ENCODE measurements around the gene CRADD. TPM values are rescaled to one million over a fixed set of nuclear protein-coding genes. Genes with fewer than 3 reads are reported as not detected.

CRADD gene
- total and polyA plus RNA-seq, 2 donors (not counting 3 experiments of a cell fraction or from before 2014, with no cell fraction given) = 11.7 to 14.5 TPM

DNA sequence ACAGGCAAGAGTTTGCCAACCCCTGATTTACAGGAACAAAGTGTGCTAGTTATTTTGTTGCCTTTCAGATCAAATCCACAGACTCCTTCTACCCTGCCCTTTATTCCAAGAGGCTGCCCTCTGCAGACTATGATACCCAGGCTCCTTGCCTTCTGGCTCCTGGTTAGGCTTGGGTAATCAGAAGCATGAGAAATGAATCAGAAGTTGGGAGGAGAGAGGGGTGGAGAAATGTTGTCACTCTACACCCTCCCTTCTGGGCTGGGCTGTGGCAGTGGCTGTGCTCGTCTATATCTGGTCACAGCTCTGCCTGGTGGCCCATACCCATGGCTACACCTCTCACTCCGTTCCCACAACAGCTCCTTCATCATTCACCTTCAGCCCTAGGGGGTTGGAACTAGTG is 266.6 kb downstream of the CRADD start:
- Histone ChIP-seq H3K4me2 (ENCODE audit: insufficient read depth, low read length) (no peak overlapping the region), H3K36me3 (ENCODE audit: control insufficient read depth in 2 of 2, extremely low read depth in 1 of 2, insufficient read depth in 2 of 2, low read length in 2 of 2) (no peaks in the 10 kb centered on the region), H3K79me2 (ENCODE audit: control insufficient read depth, insufficient read depth, low read length) (no peaks in the 10 kb centered on the region), H3K27me3 (ENCODE audit: control insufficient read depth in 2 of 2, insufficient read depth in 2 of 2, low read length in 2 of 2) (peaks cover 2 to 8% of the 10 kb centered on the region in 2 experiments), H4K20me1 (replicated peaks; ENCODE audit: control insufficient read depth, extremely low read depth, insufficient read depth, low read length) (no peaks in the 10 kb centered on the region), H3K9me3 (replicated peaks; ENCODE audit: control insufficient read depth, insufficient read depth, low read length) (no peaks in the 10 kb centered on the region), H3K4me3 (replicated peaks in 1 of 3; ENCODE audit: insufficient read depth in 1 of 3, low read depth in 1 of 3, low read length in 3 of 3) (no peak overlapping the region), H3K9ac (replicated peaks; ENCODE audit: extremely low read depth, insufficient read depth, low read length) (no peak overlapping the region), H3K27ac (ENCODE audit: insufficient read depth, low read depth, low read length) (no peak overlapping the region), H3K9me1 (replicated peaks; ENCODE audit: control insufficient read depth, extremely low read depth, insufficient read depth, low read length) (no peaks in the 10 kb centered on the region), H3K4me1 (ENCODE audit: control insufficient read depth, extremely low read depth, insufficient read depth, low read length) (no peaks in the 10 kb centered on the region), H2AFZ (ENCODE audit: low read depth, low read length) (no peak overlapping the region)
- dilution Hi-C loops (cut with MboI; ENCODE audit: extremely low pct_ligation_motif_present, low sequenced_read_pairs) = no loop called here
- no peak for FAIRE-seq
- ChIA-PET CTCF (no interaction called here), POLR2A (no interaction called here)
- intact Hi-C loops (cut with micrococcal nuclease) = no loop called here
- BruUV-seq (replicated peaks) = no TSS peak
- DNase-seq (ENCODE audit: low read depth, low spot score) = no peak
- TF ChIP-seq FOS (IDR thresholded peaks at IDR 0.05; ENCODE audit: borderline replicate concordance, insufficient read depth, low read length) (no peak), MYC (IDR thresholded peaks at IDR 0.05; ENCODE audit: low read depth, low read length) (no peak), MAX (IDR thresholded peaks at IDR 0.05; ENCODE audit: insufficient read depth, insufficient read length) (no peak), JUN (IDR thresholded peaks at IDR 0.05; ENCODE audit: borderline replicate concordance, insufficient read depth, insufficient read length, low read depth) (no peak), POLR2A (IDR thresholded peaks at IDR 0.05; ENCODE audit: low read depth, low read length) (no peak), POLR2AphosphoS5 (IDR thresholded peaks at IDR 0.05; ENCODE audit: insufficient read depth, low read depth, low read length) (no peak), EZH2 (IDR thresholded peaks at IDR 0.05; ENCODE audit: borderline replicate concordance, low read depth, low read length, severe bottlenecking) (no peak), GATA2 (IDR thresholded peaks at IDR 0.05; ENCODE audit: insufficient read depth, insufficient read length, low read depth, low read length) (no peak)
- TF ChIP-seq, protein P1, sequence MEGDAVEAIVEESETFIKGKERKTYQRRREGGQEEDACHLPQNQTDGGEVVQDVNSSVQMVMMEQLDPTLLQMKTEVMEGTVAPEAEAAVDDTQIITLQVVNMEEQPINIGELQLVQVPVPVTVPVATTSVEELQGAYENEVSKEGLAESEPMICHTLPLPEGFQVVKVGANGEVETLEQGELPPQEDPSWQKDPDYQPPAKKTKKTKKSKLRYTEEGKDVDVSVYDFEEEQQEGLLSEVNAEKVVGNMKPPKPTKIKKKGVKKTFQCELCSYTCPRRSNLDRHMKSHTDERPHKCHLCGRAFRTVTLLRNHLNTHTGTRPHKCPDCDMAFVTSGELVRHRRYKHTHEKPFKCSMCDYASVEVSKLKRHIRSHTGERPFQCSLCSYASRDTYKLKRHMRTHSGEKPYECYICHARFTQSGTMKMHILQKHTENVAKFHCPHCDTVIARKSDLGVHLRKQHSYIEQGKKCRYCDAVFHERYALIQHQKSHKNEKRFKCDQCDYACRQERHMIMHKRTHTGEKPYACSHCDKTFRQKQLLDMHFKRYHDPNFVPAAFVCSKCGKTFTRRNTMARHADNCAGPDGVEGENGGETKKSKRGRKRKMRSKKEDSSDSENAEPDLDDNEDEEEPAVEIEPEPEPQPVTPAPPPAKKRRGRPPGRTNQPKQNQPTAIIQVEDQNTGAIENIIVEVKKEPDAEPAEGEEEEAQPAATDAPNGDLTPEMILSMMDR (IDR thresholded peaks at IDR 0.05; ENCODE audit: extremely low read depth in 1 of 2, insufficient read depth in 1 of 2, low read depth in 1 of 2, low read length in 2 of 2) = no peak
